Activated CD8-positive, alpha-beta memory T cell treated with anti-CD3 and anti-CD28 coated beads for 24 hours (primary cell): ENCODE results near the gene NRP1.
"Not testable (repeated sequence)": the region's sequence is repeated elsewhere in the genome, so short reads cannot be mapped to it uniquely, and the experiment has no call there.

Experiments
- DNase-seq: peaks from one replicate; pipeline ENCODE4 v3.0.0-alpha.2; 2020

The NRP1 gene

GRCh38 chr10:33233635-33234034 is 100.8 kb downstream of the NRP1 start:
- no peak for DNase-seq

GRCh38 chr10:33233221-33233620 is 101.2 kb downstream of the NRP1 start:
- no peak for DNase-seq

- DNase-seq: no peak
Observed at GRCh38 chr10:33231621-33232350, 102.7 kb downstream of the NRP1 start.

- no peak for DNase-seq
Observed at GRCh38 chr10:33229949-33230267, 104.6 kb downstream of the NRP1 start.

GRCh38 chr10:33229252-33229948 is 105.1 kb downstream of the NRP1 start:
- DNase-seq: no peak

- DNase-seq: no peak
Observed at GRCh38 chr10:33228426-33228825, 106.0 kb downstream of the NRP1 start.

- DNase-seq: no peak
Observed at GRCh38 chr10:33227489-33227888, 107.0 kb downstream of the NRP1 start.

- DNase-seq: no peak
Observed at GRCh38 chr10:33224251-33224965, 110.1 kb downstream of the NRP1 start.

GRCh38 chr10:33223326-33224000 is 111.0 kb downstream of the NRP1 start:
- DNase-seq: no peak

GRCh38 chr10:33222304-33222703 is 112.2 kb downstream of the NRP1 start:
- DNase-seq: not testable (repeated sequence)

- DNase-seq: no peak
Observed at GRCh38 chr10:33217854-33218253, 116.6 kb downstream of the NRP1 start.

GRCh38 chr10:33216661-33217427 is 117.6 kb downstream of the NRP1 start:
- DNase-seq: no peak

GRCh38 chr10:33215635-33216034 is 118.8 kb downstream of the NRP1 start:
- no peak for DNase-seq

GRCh38 chr10:33215154-33215553 is 119.3 kb downstream of the NRP1 start:
- DNase-seq: no peak

- DNase-seq: no peak
Observed at GRCh38 chr10:33214174-33214573, 120.3 kb downstream of the NRP1 start.

- DNase-seq: no peak
Observed at GRCh38 chr10:33212061-33212748, 122.3 kb downstream of the NRP1 start.

GRCh38 chr10:33211106-33211878 is 123.2 kb downstream of the NRP1 start:
- DNase-seq: no peak

GRCh38 chr10:33209802-33210201 is 124.7 kb downstream of the NRP1 start:
- DNase-seq: no peak

GRCh38 chr10:33208166-33208565 is 126.3 kb downstream of the NRP1 start:
- DNase-seq: no peak

GRCh38 chr10:33204031-33204430 is 130.4 kb downstream of the NRP1 start:
- no peak for DNase-seq

GRCh38 chr10:33201971-33202370 is 132.5 kb downstream of the NRP1 start:
- no peak for DNase-seq
